ENCODE data around the gene DAO. TPM values are rescaled to one million over a fixed set of nuclear protein-coding genes. Genes with fewer than 3 reads are reported as not detected.
"Not testable (repeated sequence)": the region's sequence is repeated elsewhere in the genome, so short reads cannot be mapped to it uniquely, and the experiment has no call there.

DAO gene
- total RNA-seq, 1 donor from 2014 or later = not detected

DNA sequence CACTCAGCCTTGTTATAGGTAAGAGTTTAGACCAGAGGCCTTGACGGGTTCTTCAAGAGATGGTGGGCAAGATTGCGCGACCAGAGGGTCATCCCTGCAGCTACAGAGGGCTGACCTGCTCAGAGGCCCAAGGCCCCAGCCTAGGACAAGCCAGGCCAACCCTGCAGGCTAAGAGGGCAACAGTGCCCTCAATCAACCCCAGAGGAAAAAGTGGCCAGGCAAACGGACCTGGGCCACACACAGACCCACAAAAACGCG is 23.8 kb upstream of the DAO start:
- Mint-ChIP-seq H3K36me3 (peaks cover 21% of the 10 kb centered on the region), H3K4me3 (peak overlapping the region; percentile 97), H3K27me3 (peaks cover 10% of the 10 kb centered on the region), H3K27ac (peak overlapping the region; percentile 98), H3K9me3 (peaks cover 4% of the 10 kb centered on the region), H3K4me1 (ENCODE audit: unreplicated experiment) (peaks cover 61% of the 10 kb centered on the region)
- TF ChIP-seq, protein P1, sequence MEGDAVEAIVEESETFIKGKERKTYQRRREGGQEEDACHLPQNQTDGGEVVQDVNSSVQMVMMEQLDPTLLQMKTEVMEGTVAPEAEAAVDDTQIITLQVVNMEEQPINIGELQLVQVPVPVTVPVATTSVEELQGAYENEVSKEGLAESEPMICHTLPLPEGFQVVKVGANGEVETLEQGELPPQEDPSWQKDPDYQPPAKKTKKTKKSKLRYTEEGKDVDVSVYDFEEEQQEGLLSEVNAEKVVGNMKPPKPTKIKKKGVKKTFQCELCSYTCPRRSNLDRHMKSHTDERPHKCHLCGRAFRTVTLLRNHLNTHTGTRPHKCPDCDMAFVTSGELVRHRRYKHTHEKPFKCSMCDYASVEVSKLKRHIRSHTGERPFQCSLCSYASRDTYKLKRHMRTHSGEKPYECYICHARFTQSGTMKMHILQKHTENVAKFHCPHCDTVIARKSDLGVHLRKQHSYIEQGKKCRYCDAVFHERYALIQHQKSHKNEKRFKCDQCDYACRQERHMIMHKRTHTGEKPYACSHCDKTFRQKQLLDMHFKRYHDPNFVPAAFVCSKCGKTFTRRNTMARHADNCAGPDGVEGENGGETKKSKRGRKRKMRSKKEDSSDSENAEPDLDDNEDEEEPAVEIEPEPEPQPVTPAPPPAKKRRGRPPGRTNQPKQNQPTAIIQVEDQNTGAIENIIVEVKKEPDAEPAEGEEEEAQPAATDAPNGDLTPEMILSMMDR (conservative IDR thresholded peaks at IDR 0.05) = no peak
- DNase-seq (ENCODE audit: extremely low spot score, unreplicated experiment) = no peak

DNA sequence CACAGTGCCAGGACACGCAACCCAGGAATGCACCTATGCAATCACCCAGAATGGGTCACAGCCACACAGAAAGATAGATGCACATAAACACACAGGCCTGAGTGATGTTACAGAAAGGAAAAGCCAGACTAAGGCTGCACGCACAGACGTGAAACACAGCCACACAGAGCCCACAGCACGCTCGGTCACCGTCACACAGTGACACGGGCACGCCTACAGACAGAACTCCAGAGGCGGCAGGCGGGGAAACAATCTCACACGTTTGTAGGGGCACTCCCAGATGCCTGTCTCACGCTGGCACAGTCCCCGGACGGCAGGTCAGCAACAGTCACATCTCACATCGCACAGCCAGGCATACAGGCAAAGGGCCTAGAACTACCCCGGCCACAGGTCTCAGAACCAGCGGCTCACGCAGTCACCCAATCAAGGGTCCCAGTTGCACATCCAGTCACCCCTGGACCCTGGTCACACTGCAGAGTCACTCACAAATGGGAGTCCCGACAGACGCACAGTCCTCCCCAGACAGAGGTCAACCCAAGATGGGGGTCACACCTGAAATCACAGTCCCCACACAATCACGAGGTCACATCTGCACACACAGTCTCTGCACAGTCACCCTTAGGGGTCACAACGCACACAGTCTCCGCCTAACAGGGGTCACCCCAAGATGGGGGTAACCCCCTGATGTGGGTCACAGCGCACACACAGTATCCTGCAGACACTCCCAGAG is 23.3 kb upstream of the DAO start:
- Mint-ChIP-seq H3K27me3 (peaks cover 10% of the 10 kb centered on the region), H3K4me3 (peak overlapping the region; percentile 97), H3K27ac (peak overlapping the region; percentile 98), H3K4me1 (ENCODE audit: unreplicated experiment) (peaks cover 56% of the 10 kb centered on the region), H3K36me3 (peaks cover 16% of the 10 kb centered on the region), H3K9me3 (peaks cover 4% of the 10 kb centered on the region)
- DNase-seq (ENCODE audit: extremely low spot score, unreplicated experiment) = no peak
- TF ChIP-seq, protein P1 (conservative IDR thresholded peaks at IDR 0.05) = no peak

DNA sequence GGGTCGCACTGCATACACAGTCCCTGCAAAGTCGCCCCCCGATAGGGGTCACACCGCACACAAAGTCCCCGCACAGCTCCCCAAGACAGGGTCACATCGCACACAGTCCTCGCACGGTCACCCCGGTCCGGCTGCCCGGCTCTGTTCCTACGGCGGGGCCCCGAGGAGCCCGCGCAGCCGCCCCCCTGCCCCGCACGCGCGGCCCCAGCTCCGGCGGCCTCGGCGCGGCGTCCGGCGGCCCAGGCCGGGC is 22.8 kb upstream of the DAO start:
- Mint-ChIP-seq H3K9me3 (peaks cover 4% of the 10 kb centered on the region), H3K4me1 (ENCODE audit: unreplicated experiment) (peaks cover 53% of the 10 kb centered on the region), H3K27ac (peak overlapping the region; percentile 98), H3K4me3 (peak overlapping the region; percentile 97), H3K36me3 (peaks cover 14% of the 10 kb centered on the region), H3K27me3 (peaks cover 10% of the 10 kb centered on the region)
- no peak for DNase-seq (ENCODE audit: extremely low spot score, unreplicated experiment)
- TF ChIP-seq, protein P1 (conservative IDR thresholded peaks at IDR 0.05) = no peak

DNA sequence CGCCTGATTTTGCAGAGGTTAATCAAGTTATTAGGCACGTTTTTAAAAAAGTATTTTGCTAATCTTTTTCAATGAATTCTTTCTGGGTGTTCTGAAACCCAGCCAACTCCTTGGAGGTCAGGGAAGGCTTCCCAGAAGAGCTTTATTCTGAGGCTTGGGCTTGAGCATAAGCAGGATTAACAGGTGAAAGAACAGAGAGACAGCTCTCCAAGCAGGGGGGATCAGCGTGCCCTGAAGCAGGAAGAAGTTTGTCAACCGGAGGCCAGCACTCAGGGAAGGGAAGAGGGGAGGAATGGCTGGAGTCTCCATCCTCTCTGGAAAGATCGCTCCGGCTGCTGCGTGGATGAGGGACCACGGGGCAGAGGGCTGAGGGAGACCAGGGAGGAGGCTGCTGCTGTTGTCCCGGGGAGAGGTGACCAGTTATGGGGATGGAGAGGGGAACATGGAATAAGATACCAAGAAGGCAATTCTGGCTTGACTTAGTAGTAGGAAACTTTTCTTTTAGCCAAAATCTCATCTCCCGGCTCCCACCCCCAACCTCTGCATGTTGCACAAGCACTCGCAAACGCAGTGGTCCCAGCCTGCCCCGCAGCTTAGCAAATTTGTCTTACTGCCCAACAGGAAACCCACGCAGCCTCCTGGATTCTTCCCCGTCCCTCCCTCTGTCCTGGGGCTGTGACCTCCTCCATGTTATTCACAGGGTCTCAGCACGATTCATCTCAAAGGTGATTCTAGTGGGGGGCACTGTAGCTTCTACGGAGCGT is 21.4 kb upstream of the DAO start:
- H3K27ac Mint-ChIP-seq = peak overlapping the region; percentile 88

DNA sequence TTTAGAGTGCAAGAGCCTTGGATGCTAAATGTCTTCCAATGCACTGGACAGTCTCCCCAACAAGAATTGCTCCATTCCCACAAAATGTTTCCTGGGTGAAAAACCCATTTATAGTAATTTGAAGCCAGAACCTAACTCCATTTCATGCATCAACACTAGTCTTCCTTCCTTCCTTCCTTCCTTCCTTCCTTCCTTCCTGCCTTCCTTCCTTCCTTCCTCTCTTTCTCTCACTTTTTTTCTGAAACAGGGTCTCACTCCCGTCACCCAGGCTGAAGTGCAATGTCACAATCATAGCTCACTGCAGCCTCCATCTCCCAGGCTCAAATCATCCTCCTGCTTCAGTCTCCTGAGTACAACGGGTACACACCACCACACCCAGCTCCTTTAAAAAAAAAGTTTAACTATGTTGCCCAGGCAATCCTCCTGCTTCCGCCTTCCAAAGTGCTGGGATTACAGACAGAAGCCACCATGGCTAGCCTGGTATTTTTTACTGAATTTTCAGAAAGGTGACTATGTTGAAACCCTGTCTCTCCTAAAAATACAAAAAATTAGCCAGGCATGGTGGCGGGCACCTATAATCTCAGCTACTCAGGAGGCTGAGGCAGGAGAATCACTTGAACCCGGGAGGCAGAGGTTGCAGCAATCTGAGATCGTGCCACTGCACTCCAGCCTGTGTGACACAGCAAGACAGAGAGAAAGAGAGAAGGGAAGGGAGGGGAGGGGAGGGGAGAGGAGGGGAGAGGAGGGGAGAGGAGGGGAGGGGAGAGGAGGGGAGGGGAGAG is 20.6 kb upstream of the DAO start:
- Mint-ChIP-seq H3K4me1 (ENCODE audit: unreplicated experiment) (peaks cover 44% of the 10 kb centered on the region), H3K4me3 (peak overlapping the region; percentile 82), H3K27ac (peak overlapping the region; percentile 88)
- not testable (repeated sequence) for H3K27me3 Mint-ChIP-seq; H3K9me3 Mint-ChIP-seq; H3K36me3 Mint-ChIP-seq; DNase-seq (ENCODE audit: extremely low spot score, unreplicated experiment)

More for the DNA sequence above, 21.4 kb upstream of the DAO start:
- Mint-ChIP-seq H3K36me3 (peaks cover 14% of the 10 kb centered on the region), H3K9me3 (peaks cover 8% of the 10 kb centered on the region), H3K4me1 (ENCODE audit: unreplicated experiment) (peaks cover 49% of the 10 kb centered on the region), H3K4me3 (peak overlapping the region; percentile 82), H3K27me3 (peaks cover 10% of the 10 kb centered on the region)
- TF ChIP-seq, protein P1 (conservative IDR thresholded peaks at IDR 0.05) = no peak
- no peak for DNase-seq (ENCODE audit: extremely low spot score, unreplicated experiment)

DNA sequence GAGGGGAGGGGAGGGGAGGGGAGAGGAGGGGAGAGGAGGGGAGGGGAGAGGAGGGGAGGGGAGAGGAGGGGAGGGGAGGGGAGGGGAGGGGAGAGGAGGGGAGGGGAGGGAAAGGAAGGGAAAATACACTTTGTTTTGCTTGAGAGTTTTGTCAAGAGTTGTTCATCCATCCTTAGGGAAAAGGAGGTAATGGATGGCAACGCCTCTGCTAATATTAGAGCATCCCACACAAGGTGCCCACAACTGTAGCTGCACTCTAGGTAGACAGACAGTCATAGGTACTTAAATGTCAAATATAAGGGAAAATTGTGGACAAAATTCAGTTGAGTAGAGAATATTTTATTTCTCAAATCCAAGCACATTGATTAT is 20.0 kb upstream of the DAO start:
- no peak for DNase-seq (ENCODE audit: extremely low spot score, unreplicated experiment)
- no peak overlapping the region for H3K27ac Mint-ChIP-seq
- TF ChIP-seq, protein P1 (conservative IDR thresholded peaks at IDR 0.05) = no peak
- H3K9me3 Mint-ChIP-seq = peaks cover 8% of the 10 kb centered on the region
- H3K36me3 Mint-ChIP-seq = peaks cover 4% of the 10 kb centered on the region
- H3K4me1 Mint-ChIP-seq (ENCODE audit: unreplicated experiment) = peaks cover 40% of the 10 kb centered on the region
- peaks cover 10% of the 10 kb centered on the region for H3K27me3 Mint-ChIP-seq
- no peak overlapping the region for H3K4me3 Mint-ChIP-seq

Data from type B pancreatic cell (in vitro differentiated cells).